ENCODE measurements around the gene CALU. TPM values are rescaled to one million over a fixed set of nuclear protein-coding genes. Genes with fewer than 3 reads are reported as not detected.

Gene CALU
- 911 and 1,126 TPM in 2 replicates for total RNA-seq

GRCh38 chr7:128739048-128739962 lies at the start of gene CALU:
Gene CALU, plus strand, starts transcription at chr7:128739359. Its CDS starts 9,225 bp downstream, at chr7:128748584.

GRCh38 chr7:128775744-128776474 lies 36.8 kb downstream of the CALU start, which contains the start of gene OPN1SW:
Gene OPN1SW, minus strand, starts transcription at chr7:128775794. Its CDS starts 13 bp downstream, at chr7:128775781.

GRCh38 chr7:128791121-128791971 lies 52.2 kb downstream of the CALU start, which contains the start of gene CCDC136:
Gene CCDC136, plus strand, starts transcription at chr7:128791968. Its CDS starts 444 bp downstream, at chr7:128792412.

Other genes starting within 250 kb of the CALU start
- gene GARIN1A, start 67.1 kb upstream of the CALU start, total RNA-seq = 1.3 and 1.4 TPM in 2 replicates
- not detected in 2 replicates for gene OPN1SW, start 36.4 kb downstream of the CALU start, total RNA-seq
- gene CCDC136, start 52.6 kb downstream of the CALU start, total RNA-seq = 6.3 and 7.5 TPM in 2 replicates
- gene FLNC, start 91.0 kb downstream of the CALU start, total RNA-seq = 324 and 363 TPM in 2 replicates
- 87.7 and 101 TPM in 2 replicates for gene ATP6V1F, start 123.5 kb downstream of the CALU start, total RNA-seq
- 0.69 and 0.78 TPM in 2 replicates for gene KCP, start 171.3 kb downstream of the CALU start, total RNA-seq
- gene IRF5, start 198.6 kb downstream of the CALU start, total RNA-seq = 0.13 TPM in 2 replicates

Measured in smooth muscle cell of the pulmonary artery (primary cell).